Posterior vena cava (tissue), 2 donors: ENCODE measurements around the gene IL25. TPM values are rescaled to one million over a fixed set of nuclear protein-coding genes. Genes with fewer than 3 reads are reported as not detected.
"Not testable (repeated sequence)": the region's sequence is repeated elsewhere in the genome, so short reads cannot be mapped to it uniquely, and the experiment has no call there.

Experiments
- DNase-seq: peaks from one replicate; pipeline ENCODE4 v3.0.0-alpha.2; 2020; ENCODE audit warnings: low spot score
- intact Hi-C, 2 donors: fragments of 100-400 bp; cut with DNase I; formaldehyde crosslinking; loops; one replicate each; pipeline versions ENCODE4 v1.14.1 to v1.14.2; 2022 to 2023
- microRNA-seq, 2 donors: library from miRNA; unstranded; fragments of <30 nt; microRNA quantifications; one replicate each; pipeline ENCODE4 v1.2.0, GENCODE V29; 2020 to 2021; ENCODE audit warnings: borderline microRNAs expressed in 2 of 2
- total RNA-seq, 2 donors: library from RNA; stranded (reverse); fragmentation: NEBNext Ultra II Directional; extraction: Animal tissue kit (Norgen Biotek cat#: 25700); gene quantifications; one replicate each; pipeline ENCODE4 v1.2.1, GENCODE V29; 2021
- donor health status: DM: yes; HTN: yes; CAD: no.
- donor health status: DM: yes; HTN: yes; CAD: no.

Gene IL25
- total RNA-seq, 2 donors from 2014 or later = not detected

DNA sequence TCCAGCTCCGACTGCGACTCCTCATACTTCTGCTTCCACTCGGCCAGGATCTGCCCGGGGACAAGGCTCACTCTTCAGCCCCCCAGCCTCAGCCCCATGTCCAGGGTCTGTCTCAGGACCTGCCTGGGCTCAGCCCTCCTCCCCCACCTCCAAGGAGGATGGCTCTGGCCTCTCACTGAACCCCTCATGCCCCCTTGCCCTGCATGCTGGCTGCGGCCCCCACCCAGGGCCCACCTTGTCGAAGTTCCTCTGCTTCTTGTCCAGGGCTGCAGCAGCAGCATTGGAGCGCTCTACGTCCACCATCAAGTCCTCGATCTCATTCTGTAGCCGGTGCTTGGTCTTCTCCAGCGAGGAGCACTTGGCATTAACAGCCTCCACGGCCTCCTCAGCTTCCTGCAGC lies 44.7 kb downstream of the IL25 start:
- DNase-seq, intact Hi-C loops: not testable (repeated sequence)

DNA sequence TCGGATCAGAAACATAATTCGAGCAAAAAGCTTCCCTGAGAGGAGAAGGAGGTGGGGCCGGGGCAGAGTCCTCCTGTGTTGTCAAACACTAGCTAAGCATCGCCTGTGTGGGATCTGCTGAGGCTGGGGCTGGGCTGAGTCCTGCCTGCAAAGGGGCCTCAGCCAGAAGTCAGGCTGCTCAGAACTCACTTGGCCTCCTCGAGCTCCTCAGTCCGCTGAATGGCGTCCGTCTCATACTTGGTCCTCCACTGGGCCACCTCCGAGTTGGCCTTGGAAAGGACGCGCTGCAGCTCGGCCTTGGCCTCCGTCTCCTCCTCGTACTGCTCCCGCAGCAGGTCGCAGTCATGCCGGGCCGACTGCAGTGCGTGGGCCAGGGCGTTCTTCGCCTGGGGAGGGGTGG lies 45.4 kb downstream of the IL25 start:
- DNase-seq = no peak
- intact Hi-C loops = no loop called here

DNA sequence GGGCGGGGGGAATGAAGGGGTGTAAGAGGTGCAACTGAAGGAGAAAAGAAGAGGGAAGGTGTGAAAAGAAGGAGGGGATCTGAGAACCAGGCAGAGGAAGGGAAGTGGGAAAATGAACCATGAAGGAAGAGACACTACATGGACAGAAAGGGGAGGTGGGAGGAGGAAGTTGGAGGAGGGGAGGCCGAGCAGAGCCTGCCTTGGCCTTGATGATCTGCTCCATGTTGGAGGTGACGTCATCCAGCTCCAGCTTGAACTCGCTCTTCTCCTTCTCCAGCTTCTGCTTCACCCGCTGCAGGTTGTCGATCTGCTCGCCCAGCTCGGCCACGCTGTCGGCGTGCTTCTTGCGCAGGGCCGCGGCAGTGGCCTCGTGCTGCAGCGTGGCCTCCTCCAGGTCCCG lies 47.0 kb downstream of the IL25 start:
- DNase-seq, intact Hi-C loops: not testable (repeated sequence)

DNA sequence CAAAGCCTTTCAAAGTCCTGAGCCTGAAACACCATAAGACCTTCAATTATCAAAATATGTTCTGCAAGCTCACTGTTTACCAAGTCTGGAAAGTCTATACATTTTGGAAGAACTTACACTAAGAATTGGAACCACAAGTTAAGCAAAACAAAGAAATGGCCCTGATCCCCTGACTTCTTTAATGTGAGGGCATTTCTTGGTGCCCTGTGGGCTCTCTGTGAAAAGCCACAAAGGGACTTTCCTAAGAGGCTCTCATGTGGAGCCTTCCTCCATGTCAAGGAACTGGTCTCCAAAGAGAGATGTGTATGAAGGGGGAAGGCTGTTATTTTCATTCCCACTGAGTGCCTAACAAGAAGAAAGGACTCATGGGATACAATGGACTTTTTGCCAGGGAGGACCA lies 49.0 kb downstream of the IL25 start:
- intact Hi-C loops = no loop called here
- no peak for DNase-seq

DNA sequence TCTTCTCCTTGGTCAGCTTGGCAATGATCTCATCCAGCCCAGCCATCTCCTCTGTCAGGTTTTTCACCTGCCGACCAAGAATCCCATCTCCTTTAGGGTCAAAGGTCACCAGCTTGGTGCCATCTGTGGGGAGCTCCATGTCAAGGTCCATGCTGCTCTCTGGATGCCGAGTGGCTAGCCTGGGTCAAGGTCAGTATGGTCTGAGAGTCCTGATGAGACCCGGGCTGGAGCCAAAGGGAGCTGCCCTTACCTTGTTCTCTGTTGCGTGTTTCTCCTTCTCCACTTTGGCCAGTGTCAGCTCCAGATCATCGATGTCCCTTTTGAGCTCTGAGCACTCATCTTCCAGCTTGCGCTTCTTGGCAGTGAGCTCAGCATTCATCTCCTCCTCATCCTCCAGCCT lies 51.0 kb downstream of the IL25 start:
- DNase-seq = no peak
- intact Hi-C loops = no loop called here

DNA sequence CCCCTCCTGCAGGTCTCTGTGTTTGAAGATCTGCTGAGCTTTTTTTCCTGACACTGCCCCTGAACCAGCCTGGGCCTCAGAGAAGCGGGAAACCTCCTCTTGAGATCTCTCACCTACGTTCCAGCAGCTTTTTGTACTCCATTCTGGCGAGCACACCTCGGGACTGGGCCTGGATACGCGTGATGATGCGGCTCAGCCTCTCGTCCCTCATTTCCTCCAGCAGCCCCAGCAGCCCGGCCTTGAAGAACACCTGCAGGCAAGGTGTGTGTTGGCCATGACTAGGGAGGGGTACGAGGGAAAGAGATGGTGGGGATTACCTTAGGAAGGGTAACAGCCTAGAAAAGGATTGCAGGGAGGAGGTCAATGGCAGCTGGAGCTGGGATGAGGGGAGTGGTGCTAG lies 52.6 kb downstream of the IL25 start:
- intact Hi-C loops = no loop called here
- DNase-seq = no peak

DNA sequence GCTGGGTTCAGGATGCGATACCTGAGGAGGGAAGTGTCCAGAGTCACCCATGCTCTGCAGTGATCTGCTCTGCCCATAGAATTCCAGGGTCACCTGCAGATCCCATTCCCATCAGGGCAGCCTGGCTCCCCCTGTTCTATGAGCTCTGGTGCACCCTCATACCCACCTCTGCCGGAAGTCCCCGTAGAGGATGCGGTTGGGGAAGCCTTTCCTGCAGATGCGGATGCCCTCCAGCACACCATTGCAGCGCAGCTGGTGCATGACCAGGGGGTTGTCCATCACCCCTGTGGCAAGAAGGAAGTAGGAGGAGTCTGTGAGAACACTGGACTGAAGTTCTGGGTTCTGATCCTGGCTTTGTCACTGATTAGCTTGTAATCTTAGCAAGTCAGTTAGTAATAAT lies 53.2 kb downstream of the IL25 start:
- intact Hi-C loops, DNase-seq: not testable (repeated sequence)

Small RNA genes within 50 kb of the gene (microRNA-seq; reads per million reads assigned to microRNA genes)
- 0 to 19.4 reads per million in 2 donors for gene MIR208A
- gene MIR208B = 0 to 181 reads per million in 2 donors

Other genes with a start within 250 kb of the IL25 start
- 10 to 100 TPM; 17.4 to 31.0 TPM for gene SLC7A8, start 189.1 kb upstream of the IL25 start, total RNA-seq
- not detected for gene RNF212B, start 134.9 kb upstream of the IL25 start, total RNA-seq
- gene HOMEZ, start 86.7 kb upstream of the IL25 start, total RNA-seq = 1 to 10 TPM; 4.9 to 5.2 TPM
- 1 to 10 TPM; 8.5 to 9.1 TPM for gene PPP1R3E, start 70.0 kb upstream of the IL25 start, total RNA-seq
- gene BCL2L2, start 66.0 kb upstream of the IL25 start, total RNA-seq = 10 to 100 TPM; 65.6 to 81.7 TPM
- gene PABPN1, start 51.4 kb upstream of the IL25 start, total RNA-seq = 10 to 100 TPM; 67.9 to 79.0 TPM
- gene SLC22A17, start 19.9 kb upstream of the IL25 start, total RNA-seq = 10 to 100 TPM; 17.7 to 30.6 TPM
- 10 to 100 TPM; 19.4 to 20.2 TPM for gene EFS, start 7.6 kb upstream of the IL25 start, total RNA-seq
- gene CMTM5, start 4.2 kb downstream of the IL25 start, total RNA-seq = under 1 TPM; 0.57 to 0.74 TPM
- 1 to 10 TPM in 1 of 2 donors, not detected in 1; 1.3 TPM for gene MYH6, start 35.5 kb downstream of the IL25 start, total RNA-seq
- not detected for gene MYH7, start 62.9 kb downstream of the IL25 start, total RNA-seq
- 10 to 100 TPM; 27.8 to 28.4 TPM for gene NGDN, start 96.9 kb downstream of the IL25 start, total RNA-seq
- 1 to 10 TPM; 2.3 to 2.4 TPM for gene ZFHX2, start 179.0 kb downstream of the IL25 start, total RNA-seq
- gene THTPA, start 183.5 kb downstream of the IL25 start, total RNA-seq = 10 to 100 TPM; 11.6 to 19.6 TPM
- 10 to 100 TPM; 31.5 to 36.5 TPM for gene AP1G2, start 195.0 kb downstream of the IL25 start, total RNA-seq
- 1 to 10 TPM; 4.3 to 5.6 TPM for gene JPH4, start 206.0 kb downstream of the IL25 start, total RNA-seq